Activated B cell treated with CpG ODN at 0.5 μM for 24 hours (primary cell): ENCODE results near the gene MYLK4. TPM values are rescaled to one million over a fixed set of nuclear protein-coding genes. Genes with fewer than 3 reads are reported as not detected.
A peak's percentile ranks its signal among the peaks of the same experiment; 100 is the strongest.

Source experiments
- ATAC-seq: fragments of 200-7000 bp; cut with Tn5 transposase; one replicate; pipeline ENCODE4 v1.10.0; 2021; ENCODE audit warnings: low read depth, mild to moderate bottlenecking, moderate library complexity
- CTCF ChIA-PET: fragments of 350-600 bp; sonication (Branson Sonifier 250); formaldehyde crosslinking; loops from one replicate; lab custom pipeline; 2021; ENCODE audit warnings: antibody characterized with exemption; lab: Charles Lee
- POLR2A ChIA-PET: fragments of 350-600 bp; sonication (Branson Sonifier 250); formaldehyde crosslinking; loops from one replicate; lab custom pipeline; 2021; ENCODE audit warnings: antibody characterized with exemption; lab: Charles Lee
- DNase-seq: peaks from one replicate; pipeline ENCODE4 v3.0.0; 2022
- H3K27ac Mint-ChIP-seq: one replicate; pipeline ENCODE4 v1.8.0; 2020; ENCODE audit warnings: mixed read lengths
- H3K27me3 Mint-ChIP-seq: one replicate; pipeline ENCODE4 v1.8.0; 2021; ENCODE audit warnings: mixed read lengths
- H3K36me3 Mint-ChIP-seq: one replicate; pipeline ENCODE4 v1.8.0; 2021; ENCODE audit warnings: low read depth, mixed read lengths
- H3K4me1 Mint-ChIP-seq: one replicate; pipeline ENCODE4 v1.8.0; 2021; ENCODE audit warnings: mixed read lengths
- H3K4me3 Mint-ChIP-seq: one replicate; pipeline ENCODE4 v1.8.0; 2020; ENCODE audit warnings: mild to moderate bottlenecking, mixed read lengths
- H3K9me3 Mint-ChIP-seq: one replicate; pipeline ENCODE4 v1.8.0; 2020; ENCODE audit warnings: mixed read lengths
- intact Hi-C: fragments of 100-400 bp; cut with micrococcal nuclease; formaldehyde crosslinking; loops from one replicate; pipeline ENCODE4 v1.15.1; 2024
- total RNA-seq: library from RNA; stranded (reverse); gene quantifications from 2 replicates; pipeline ENCODE4 v1.2.3, GENCODE V29; 2022
- TF ChIP-seq, protein P1 (sequence below): fragments of 200-600 bp; IDR thresholded peaks from one replicate; pipeline ENCODE4 v1.8.0; 2022; ENCODE audit warnings: antibody characterized with exemption, mild to moderate bottlenecking

Gene MYLK4
- total RNA-seq, 1 donor from 2014 or later: 0.58 TPM

DNA sequence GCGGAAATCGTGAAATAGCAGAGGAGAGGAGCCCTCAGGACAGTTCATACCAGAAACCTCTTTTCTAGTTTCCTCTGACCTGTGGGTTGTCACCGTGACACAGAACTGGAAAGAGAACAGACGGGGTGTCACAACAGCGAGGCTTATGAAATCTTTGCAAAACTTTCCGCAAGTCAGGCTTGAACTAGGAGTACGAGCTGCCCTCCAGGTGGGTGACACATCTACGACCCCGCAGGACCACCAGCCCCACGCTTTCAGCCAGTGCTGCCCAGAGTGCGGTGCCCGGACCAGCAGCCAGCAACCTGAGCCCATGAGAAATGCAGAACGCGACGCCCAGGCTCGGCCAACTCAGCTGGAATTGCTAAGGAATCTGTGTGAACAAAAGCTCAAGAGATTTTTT is 45.2 kb upstream of the MYLK4 start:
- intact Hi-C loops: no loop called here
- H3K9me3 Mint-ChIP-seq: no peaks in the 10 kb centered on the region
- CTCF ChIA-PET: no interaction called here
- no peak for ATAC-seq
- no peak overlapping the region for H3K4me3 Mint-ChIP-seq
- TF ChIP-seq, protein P1, sequence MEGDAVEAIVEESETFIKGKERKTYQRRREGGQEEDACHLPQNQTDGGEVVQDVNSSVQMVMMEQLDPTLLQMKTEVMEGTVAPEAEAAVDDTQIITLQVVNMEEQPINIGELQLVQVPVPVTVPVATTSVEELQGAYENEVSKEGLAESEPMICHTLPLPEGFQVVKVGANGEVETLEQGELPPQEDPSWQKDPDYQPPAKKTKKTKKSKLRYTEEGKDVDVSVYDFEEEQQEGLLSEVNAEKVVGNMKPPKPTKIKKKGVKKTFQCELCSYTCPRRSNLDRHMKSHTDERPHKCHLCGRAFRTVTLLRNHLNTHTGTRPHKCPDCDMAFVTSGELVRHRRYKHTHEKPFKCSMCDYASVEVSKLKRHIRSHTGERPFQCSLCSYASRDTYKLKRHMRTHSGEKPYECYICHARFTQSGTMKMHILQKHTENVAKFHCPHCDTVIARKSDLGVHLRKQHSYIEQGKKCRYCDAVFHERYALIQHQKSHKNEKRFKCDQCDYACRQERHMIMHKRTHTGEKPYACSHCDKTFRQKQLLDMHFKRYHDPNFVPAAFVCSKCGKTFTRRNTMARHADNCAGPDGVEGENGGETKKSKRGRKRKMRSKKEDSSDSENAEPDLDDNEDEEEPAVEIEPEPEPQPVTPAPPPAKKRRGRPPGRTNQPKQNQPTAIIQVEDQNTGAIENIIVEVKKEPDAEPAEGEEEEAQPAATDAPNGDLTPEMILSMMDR: no peak
- no peak for DNase-seq
- POLR2A ChIA-PET: no interaction called here
- peaks cover 10% of the 10 kb centered on the region for H3K36me3 Mint-ChIP-seq
- H3K27me3 Mint-ChIP-seq: no peaks in the 10 kb centered on the region
- peaks cover 48% of the 10 kb centered on the region for H3K4me1 Mint-ChIP-seq
- H3K27ac Mint-ChIP-seq: no peak overlapping the region

DNA sequence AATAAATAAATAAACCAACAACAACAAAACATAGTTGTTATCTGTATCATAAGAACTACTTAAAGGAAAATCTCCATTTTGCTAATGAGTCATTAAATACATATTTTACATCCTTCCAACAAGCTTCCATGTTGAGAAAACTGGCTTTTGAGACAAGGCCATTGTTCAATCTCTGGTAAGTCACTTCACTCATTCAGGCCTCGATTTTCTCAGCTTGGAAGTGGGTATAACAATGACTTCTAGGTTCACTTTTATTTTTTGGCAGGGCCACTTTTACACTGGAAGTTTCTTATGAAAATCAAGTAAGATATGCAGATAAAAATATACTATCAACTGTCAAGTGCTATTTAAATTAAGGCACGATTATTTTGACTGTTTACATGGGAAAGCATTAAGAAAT is 44.4 kb upstream of the MYLK4 start:
- CTCF ChIA-PET: interaction anchor here (1.1 to 1.5 kb wide), 2 partner anchors 31 to 116 kb away, joined by 3 to 4 read pairs; no protein-coding TSS in a partner anchor
- TF ChIP-seq, protein P1: no peak
- H3K4me3 Mint-ChIP-seq: no peak overlapping the region
- POLR2A ChIA-PET: no interaction called here
- H3K36me3 Mint-ChIP-seq: peaks cover 10% of the 10 kb centered on the region
- no peak overlapping the region for H3K27ac Mint-ChIP-seq
- H3K4me1 Mint-ChIP-seq: peaks cover 53% of the 10 kb centered on the region
- ATAC-seq (no peak), DNase-seq (no peak)
- no peaks in the 10 kb centered on the region for H3K27me3 Mint-ChIP-seq
- no peaks in the 10 kb centered on the region for H3K9me3 Mint-ChIP-seq
- intact Hi-C loops: no loop called here

DNA sequence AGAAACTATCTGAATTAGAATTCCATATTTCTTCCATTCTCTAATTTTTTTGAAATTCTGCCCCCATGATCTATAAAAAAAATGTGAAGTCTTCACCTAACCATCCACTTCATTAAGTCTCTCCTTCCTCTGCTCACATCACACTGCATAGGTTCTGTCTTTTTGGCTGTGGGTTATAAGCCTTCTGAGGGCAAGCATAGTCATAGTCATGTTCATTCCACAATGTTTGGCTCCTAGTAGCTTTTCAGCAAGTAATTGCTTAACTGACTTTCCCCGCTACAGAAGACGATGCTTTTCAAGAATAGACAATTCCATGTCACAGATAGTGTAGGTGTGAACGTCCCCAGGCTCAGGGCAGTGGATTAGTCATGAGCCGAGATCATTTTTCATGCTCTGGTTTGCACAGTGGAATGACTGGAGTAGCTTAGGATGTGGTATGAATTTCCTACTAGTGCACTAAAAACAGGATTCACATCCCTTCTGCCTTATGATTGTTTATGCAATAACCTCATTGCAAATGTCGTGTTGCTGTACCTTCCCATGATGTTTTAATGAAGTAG is 43.5 kb upstream of the MYLK4 start:
- H3K27ac Mint-ChIP-seq: no peak overlapping the region
- peaks cover 10% of the 10 kb centered on the region for H3K36me3 Mint-ChIP-seq
- intact Hi-C loops: no loop called here
- no peaks in the 10 kb centered on the region for H3K27me3 Mint-ChIP-seq
- H3K9me3 Mint-ChIP-seq: no peaks in the 10 kb centered on the region
- POLR2A ChIA-PET: no interaction called here
- ATAC-seq (no peak), DNase-seq (no peak)
- H3K4me1 Mint-ChIP-seq: peaks cover 53% of the 10 kb centered on the region
- TF ChIP-seq, protein P1: no peak
- CTCF ChIA-PET: interaction anchor here (0.8 to 1.5 kb wide), 4 partner anchors 32 to 158 kb away, joined by 3 to 4 read pairs (median 3); no protein-coding TSS in a partner anchor
- H3K4me3 Mint-ChIP-seq: no peak overlapping the region

DNA sequence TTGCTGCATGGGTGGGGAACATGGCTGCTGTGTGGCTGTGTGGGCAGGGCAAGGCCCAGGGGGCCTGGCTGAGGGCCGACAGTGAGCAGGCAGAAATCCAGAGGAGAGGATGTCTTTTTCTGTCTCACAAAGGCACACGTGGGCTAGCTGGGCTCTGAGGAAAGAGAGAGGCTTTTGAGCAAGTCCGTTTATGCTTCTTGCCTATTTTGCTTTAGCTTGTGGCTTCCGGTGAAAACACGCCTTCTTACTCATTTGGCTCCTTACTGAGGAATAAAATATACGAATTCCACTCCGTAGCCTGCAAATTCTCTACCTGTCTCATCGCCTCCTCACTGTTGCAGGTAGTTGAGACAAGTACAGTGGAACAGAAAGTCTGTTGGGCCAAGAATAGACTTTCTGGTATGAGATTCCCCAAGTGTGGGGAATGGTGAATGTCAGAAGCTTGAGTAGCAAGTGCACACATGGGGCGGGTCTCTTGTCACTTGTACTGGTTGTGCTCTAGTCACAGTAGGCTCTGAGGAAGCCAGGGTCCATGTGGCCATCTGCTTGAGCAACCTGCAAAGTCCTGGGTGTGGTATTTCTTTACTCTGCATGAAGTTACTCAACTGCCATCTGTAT is 42.9 kb upstream of the MYLK4 start:
- TF ChIP-seq, protein P1: no peak
- no peak for ATAC-seq
- CTCF ChIA-PET: interaction anchor here (0.8 to 1.5 kb wide), 3 partner anchors 32 to 159 kb away, joined by 3 to 4 read pairs (median 3); no protein-coding TSS in a partner anchor
- DNase-seq: no peak
- peaks cover 53% of the 10 kb centered on the region for H3K4me1 Mint-ChIP-seq
- POLR2A ChIA-PET: interaction anchor here (0.6 kb wide), 1 partner anchor 31 kb away, joined by 3 read pairs; no protein-coding TSS in a partner anchor
- no peak overlapping the region for H3K4me3 Mint-ChIP-seq
- H3K27ac Mint-ChIP-seq: peak overlapping the region; percentile 77
- H3K9me3 Mint-ChIP-seq: no peaks in the 10 kb centered on the region
- no peaks in the 10 kb centered on the region for H3K27me3 Mint-ChIP-seq
- H3K36me3 Mint-ChIP-seq: peaks cover 10% of the 10 kb centered on the region
- intact Hi-C loops: no loop called here
